H1 (cell line): ENCODE data around the gene NAXD. TPM values are rescaled to one million over a fixed set of nuclear protein-coding genes. Genes with fewer than 3 reads are reported as not detected.

Experiments
- CTCF ChIA-PET: fragments of 300-600 bp; sonication (Branson Sonifier 250); formaldehyde crosslinking; loops from one replicate; lab custom pipeline; 2021; ENCODE audit not compliant: partially characterized antibody; lab: Charles Lee
- POLR2A ChIA-PET: fragments of 300-600 bp; sonication (Branson Sonifier 250); formaldehyde crosslinking; loops from one replicate; lab custom pipeline; 2021; ENCODE audit warnings: inconsistent platforms; ENCODE audit not compliant: partially characterized antibody; lab: Charles Lee
- DNase-seq, 2 experiments: peaks; one replicate each; pipeline versions ENCODE4 v3.0.0 to v3.0.0-alpha.2; 2010 to 2022; ENCODE audit warnings: low spot score in 2 of 2, low read depth in 1 of 2, mixed read lengths in 1 of 2
- FAIRE-seq: peaks from 2 replicates; lab custom pipeline; 2011; peaks lifted over from hg19 to GRCh38; lab: Jason Lieb, UNC
- H2AFZ ChIP-seq: 2 replicates; pipeline ENCODE4 v1.8.1; 2012; ENCODE audit warnings: low read length, inconsistent platforms
- H2AK5ac ChIP-seq: 2 replicates; pipeline ENCODE4 v1.6.1; 2013; ENCODE audit warnings: low read depth, low read length
- H2BK120ac ChIP-seq: replicated peaks from 2 replicates; pipeline ENCODE3; 2013; ENCODE audit warnings: low read depth, low read length, inconsistent platforms
- H2BK12ac ChIP-seq: 2 replicates; pipeline ENCODE4 v1.6.1; 2013; ENCODE audit warnings: low read depth, low read length
- H2BK15ac ChIP-seq: 2 replicates; pipeline ENCODE4 v1.6.1; 2013; ENCODE audit warnings: low read length
- H2BK20ac ChIP-seq: 2 replicates; pipeline ENCODE4 v1.6.1; 2013; ENCODE audit warnings: low read length
- H2BK5ac ChIP-seq: 2 replicates; pipeline ENCODE4 v1.6.1; 2013; ENCODE audit warnings: low read depth, low read length
- H3K14ac ChIP-seq: 2 replicates; pipeline ENCODE4 v1.6.1; 2013; ENCODE audit warnings: inconsistent platforms; ENCODE audit not compliant: insufficient read length
- H3K18ac ChIP-seq: 2 replicates; pipeline ENCODE4 v1.6.1; 2013; ENCODE audit warnings: low read length; ENCODE audit errors: extremely low read depth
- H3K23ac ChIP-seq: 2 replicates; pipeline ENCODE4 v1.6.1; 2013; ENCODE audit warnings: inconsistent platforms; ENCODE audit not compliant: insufficient read length
- H3K23me2 ChIP-seq: 2 replicates; pipeline ENCODE4 v1.6.1; 2013; ENCODE audit warnings: low read depth, low read length
- H3K27ac ChIP-seq: 2 replicates; pipeline ENCODE4 v1.6.1; 2011; ENCODE audit warnings: low read depth, low read length, inconsistent platforms
- H3K27me3 ChIP-seq, 4 experiments: replicated peaks in 1 of 4; 1 replicate in 1 of 4; 2 replicates in 3 of 4; pipeline versions ENCODE4 v1.6.1 to v1.8.1; 2011 to 2013; ENCODE audit warnings: low read length in 3 of 4, mild to moderate bottlenecking in 3 of 4, inconsistent platforms in 2 of 4, mixed read lengths in 2 of 4, moderate library complexity in 1 of 4; ENCODE audit not compliant: control insufficient read depth in 3 of 4, insufficient read depth in 3 of 4; ENCODE audit errors: extremely low read depth in 1 of 4
- H3K36me3 ChIP-seq, 4 experiments: 2 replicates each; pipeline versions ENCODE4 v1.6.1 to v1.8.1; 2011 to 2013; ENCODE audit warnings: mild to moderate bottlenecking in 4 of 4, low read length in 3 of 4, moderate library complexity in 2 of 4, control low read depth in 1 of 4, inconsistent platforms in 1 of 4; ENCODE audit not compliant: insufficient read depth in 4 of 4, control insufficient read depth in 2 of 4
- H3K4ac ChIP-seq: replicated peaks from 2 replicates; pipeline ENCODE3; 2013; ENCODE audit warnings: low read length, low read depth, mixed read lengths, inconsistent platforms; ENCODE audit not compliant: insufficient read length
- H3K4me1 ChIP-seq, 4 experiments: replicated peaks in 1 of 4; 1 replicate in 1 of 4; 2 replicates in 3 of 4; pipeline versions ENCODE4 v1.6.1 to v1.8.1; 2011 to 2013; ENCODE audit warnings: low read length in 3 of 4, inconsistent platforms in 2 of 4, mixed read lengths in 1 of 4; ENCODE audit not compliant: insufficient read depth in 4 of 4, control insufficient read depth in 3 of 4
- H3K4me2 ChIP-seq, 2 experiments: 2 replicates each; pipeline versions ENCODE4 v1.6.1 to v1.8.1; 2011 to 2013; ENCODE audit warnings: low read depth in 2 of 2, low read length in 2 of 2, control low read depth in 1 of 2, inconsistent platforms in 1 of 2, mild to moderate bottlenecking in 1 of 2; ENCODE audit not compliant: insufficient read depth in 1 of 2
- H3K4me3 ChIP-seq, 4 experiments: fragments of 200-600, 300-600 bp in 1 of 4; sonication (generic), shearing (Covaris generic), sonication (Bioruptor Twin) in 1 of 4; 2 replicates each; pipeline versions ENCODE4 v1.5.1 to v1.8.1; 2011 to 2016; ENCODE audit warnings: low read length in 4 of 4, low read depth in 3 of 4, control low read depth in 2 of 4, inconsistent platforms in 2 of 4, mild to moderate bottlenecking in 2 of 4, mixed read lengths in 1 of 4, moderate library complexity in 1 of 4; ENCODE audit not compliant: insufficient read depth in 2 of 4; ENCODE audit errors: extremely low read depth in 1 of 4
- H3K56ac ChIP-seq: replicated peaks from 2 replicates; pipeline ENCODE3; 2013; ENCODE audit warnings: low read depth, mild to moderate bottlenecking, mixed read lengths, low read length, inconsistent platforms; ENCODE audit not compliant: insufficient read length
- H3K79me1 ChIP-seq: 2 replicates; pipeline ENCODE4 v1.6.1; 2013; ENCODE audit warnings: low read depth, low read length, control low read depth
- H3K79me2 ChIP-seq, 2 experiments: 2 replicates each; pipeline versions ENCODE4 v1.6.1 to v1.8.1; 2012 to 2013; ENCODE audit warnings: low read length in 2 of 2, mild to moderate bottlenecking in 2 of 2, inconsistent platforms in 1 of 2; ENCODE audit not compliant: insufficient read depth in 2 of 2, control insufficient read depth in 1 of 2
- H3K9ac ChIP-seq, 4 experiments: replicated peaks in 1 of 4; 1 replicate in 1 of 4; 2 replicates in 3 of 4; pipeline versions ENCODE4 v1.6.1 to v1.8.1; 2011 to 2013; ENCODE audit warnings: low read depth in 3 of 4, low read length in 3 of 4, control low read depth in 2 of 4, mild to moderate bottlenecking in 2 of 4, moderate library complexity in 2 of 4, inconsistent platforms in 1 of 4; ENCODE audit errors: extremely low read depth in 1 of 4
- H3K9me3 ChIP-seq, 2 experiments: 2 replicates each; pipeline versions ENCODE4 v1.6.1 to v1.8.1; 2012 to 2013; ENCODE audit warnings: mild to moderate bottlenecking in 2 of 2, moderate library complexity in 2 of 2, control low read depth in 1 of 2, inconsistent platforms in 1 of 2, low read depth in 1 of 2, low read length in 1 of 2, mixed read lengths in 1 of 2; ENCODE audit not compliant: insufficient read depth in 2 of 2
- H4K20me1 ChIP-seq, 2 experiments: replicated peaks in 1 of 2; 2 replicates each; pipeline versions ENCODE3 to v1.8.1; 2011 to 2013; ENCODE audit warnings: inconsistent platforms in 2 of 2, low read length in 2 of 2, mild to moderate bottlenecking in 1 of 2; ENCODE audit not compliant: insufficient read depth in 2 of 2, control insufficient read depth in 1 of 2
- H4K5ac ChIP-seq: 2 replicates; pipeline ENCODE4 v1.6.1; 2013; ENCODE audit warnings: low read length, low read depth, mixed read lengths, inconsistent platforms; ENCODE audit not compliant: insufficient read length
- H4K8ac ChIP-seq: 2 replicates; pipeline ENCODE4 v1.8.0; 2013; ENCODE audit warnings: mild to moderate bottlenecking, moderate library complexity, low read length, inconsistent platforms; ENCODE audit not compliant: insufficient read depth; ENCODE audit errors: extremely low read depth
- H4K91ac ChIP-seq: replicated peaks from 2 replicates; pipeline ENCODE3; 2013; ENCODE audit warnings: low read length, mixed read lengths, inconsistent platforms; ENCODE audit not compliant: insufficient read length
- CBX5 ChIP-seq: fragments of 300-800, 300-1000 bp; sonication (generic); IDR thresholded peaks from 2 replicates; pipeline ENCODE4 v1.7.1; 2016; ENCODE audit warnings: antibody characterized with exemption, low read length, low read depth
- CHD2 ChIP-seq: IDR thresholded peaks from 2 replicates; pipeline ENCODE4 v1.6.1; 2012; ENCODE audit warnings: low read length, improper control_type of control experiment
- NANOG ChIP-seq: IDR thresholded peaks from 2 replicates; pipeline ENCODE4 v1.6.1; 2011; ENCODE audit warnings: low read length, low read depth, mild to moderate bottlenecking, inconsistent platforms; ENCODE audit not compliant: insufficient read depth, poor library complexity, severe bottlenecking
- RXRA ChIP-seq: IDR thresholded peaks from 2 replicates; pipeline ENCODE4 v1.6.1; 2011; ENCODE audit warnings: low read depth, mild to moderate bottlenecking, low read length, moderate library complexity; ENCODE audit not compliant: insufficient read depth
- ZNF274 ChIP-seq: IDR thresholded peaks from 2 replicates; pipeline ENCODE4 v1.7.0; 2012; ENCODE audit warnings: low read length, borderline replicate concordance; ENCODE audit errors: extremely low read depth
- WGBS, 2 experiments: shearing (Covaris generic) in 1 of 2; methylation state at CpG; one replicate each; pipeline versions ENCODE4 v1.1.6 to v1.1.7; 2013 to 2015; ENCODE audit warnings: low lambda C conversion rate in 2 of 2, mixed read lengths in 2 of 2, inconsistent platforms in 1 of 2, low coverage in 1 of 2, missing lambda C conversion rate in 1 of 2; ENCODE audit not compliant: insufficient replicate concordance in 2 of 2, insufficient coverage in 1 of 2, insufficient read length in 1 of 2; ENCODE audit errors: extremely low coverage in 1 of 2, missing lambda C conversion rate in 1 of 2; 5-methylcytosine and 5-hydroxymethylcytosine counted together
- polyA plus RNA-seq, 7 experiments: library from polyadenylated mRNA; depleted of rRNA in 3 of 7; stranded (reverse) in 5 of 7; unstranded in 2 of 7; fragments of >200 nt in 5 of 7; fragments of 200-250 nt in 2 of 7; gene quantifications; 1 replicate in 5 of 7; 2 replicates in 1 of 7; 4 replicates in 1 of 7; pipeline versions ENCODE4 v1.2.1 to v1.2.3, GENCODE V29; 2011 to 2013; ENCODE audit warnings: missing spikeins in 2 of 7, mixed read lengths in 2 of 7
- total RNA-seq: library from RNA; stranded (reverse); fragmentation: NEBNext Ultra II Directional; extraction: Animal tissue kit (Norgen Biotek cat#: 25700); gene quantifications from 2 replicates; pipeline ENCODE4 v1.2.1, GENCODE V29; 2021

Gene NAXD
- total and polyA plus RNA-seq, 2 of the 8 experiments (the other 6 are each of a cell fraction or from before 2014, with no cell fraction given): 25.4 to 35.5 TPM

- Histone ChIP-seq H3K14ac (no peak overlapping the region), H2BK5ac (no peak overlapping the region), H3K23ac (no peak overlapping the region), H3K27ac (no peak overlapping the region), H3K4me2 (no peak overlapping the region), H3K18ac (no peak overlapping the region)
- TF ChIP-seq NANOG (no peak), CBX5 (no peak), ZNF274 (no peak), RXRA (no peak), CHD2 (no peak)
- TF ChIP-seq, all 59 proteins: peak for 0
- Histone ChIP-seq H2AK5ac (no peak overlapping the region), H2BK12ac (no peak overlapping the region), H3K23me2 (no peaks in the 10 kb centered on the region), H3K9me3 (no peaks in the 10 kb centered on the region), H3K79me1 (peaks cover 13% of the 10 kb centered on the region), H3K36me3 (peaks cover 0 to 8% (median 5%) of the 10 kb centered on the region in 4 experiments; a peak in 5 of 8 replicates), H3K4me1 (no peaks in the 10 kb centered on the region; a peak in 1 of 7 replicates), H4K8ac (no peak overlapping the region), H2BK15ac (no peak overlapping the region), H4K20me1 (peaks cover 9 to 30% of the 10 kb centered on the region in 2 experiments), H2BK120ac (no peak overlapping the region), H4K91ac (no peak overlapping the region), H2BK20ac (no peak overlapping the region), H3K4ac (no peak overlapping the region), H2AFZ (no peak overlapping the region), H4K5ac (no peak overlapping the region), H3K9ac (no peak overlapping the region), H3K79me2 (peaks cover 3 to 73% of the 10 kb centered on the region in 2 experiments), H3K27me3 (no peaks in the 10 kb centered on the region), H3K56ac (no peak overlapping the region), H3K4me3 (no peak overlapping the region)
- DNase-seq: no peak
- CTCF ChIA-PET: interaction anchor here (2.2 kb wide), 1 partner anchor 12 kb away, joined by 8 read pairs; no protein-coding TSS in a partner anchor
- WGBS, 2 experiments: 89% methylated on average over 8 of the region's 8 CpGs; no CpG with 5 or more reads in 1 of the 2 experiments
- POLR2A ChIA-PET: interaction anchor here (0.8 kb wide), 1 partner anchor 17 kb away, joined by 3 read pairs; no protein-coding TSS in a partner anchor
- FAIRE-seq: no peak
These were observed 12.0 kb downstream of the NAXD start for GRCh38 chr13:110627351-110627750.
